ENCODE measurements around the gene PTPN14. TPM values are rescaled to one million over a fixed set of nuclear protein-coding genes. Genes with fewer than 3 reads are reported as not detected.

PTPN14 gene
- total and polyA plus RNA-seq, 8 donors, result 14.9 to 38.0 (median 17.9) TPM

- Histone ChIP-seq H3K27ac (no peak overlapping the region), H3K9me3 (no peaks in the 10 kb centered on the region), H3K27me3 (no peaks in the 10 kb centered on the region), H3K4me1 (peaks cover 0 to 6% of the 10 kb centered on the region in 2 donors), H3K36me3 (no peaks in the 10 kb centered on the region), H3K4me3 (no peak overlapping the region)
- DNase-seq (no peak), ATAC-seq (no peak)
- intact Hi-C loops (cut with DNase I), result no loop called here
- no peak for TF ChIP-seq CTCF (IDR thresholded peaks at IDR 0.05)
Measured at GRCh38 chr1:214473387-214473786, 78.0 kb downstream of the PTPN14 start.

- no peak for DNase-seq
- no peak for TF ChIP-seq CTCF (IDR thresholded peaks at IDR 0.05)
- ATAC-seq, result no peak
- peaks cover 0 to 6% of the 10 kb centered on the region in 2 donors for H3K4me1 ChIP-seq
- intact Hi-C loops (cut with DNase I), result no loop called here
- H3K27ac ChIP-seq, result no peak overlapping the region
- no peaks in the 10 kb centered on the region for H3K27me3 ChIP-seq
- no peaks in the 10 kb centered on the region for H3K36me3 ChIP-seq
- no peaks in the 10 kb centered on the region for H3K9me3 ChIP-seq
- no peak overlapping the region for H3K4me3 ChIP-seq
Measured at GRCh38 chr1:214472364-214472763, 79.0 kb downstream of the PTPN14 start.

DNA sequence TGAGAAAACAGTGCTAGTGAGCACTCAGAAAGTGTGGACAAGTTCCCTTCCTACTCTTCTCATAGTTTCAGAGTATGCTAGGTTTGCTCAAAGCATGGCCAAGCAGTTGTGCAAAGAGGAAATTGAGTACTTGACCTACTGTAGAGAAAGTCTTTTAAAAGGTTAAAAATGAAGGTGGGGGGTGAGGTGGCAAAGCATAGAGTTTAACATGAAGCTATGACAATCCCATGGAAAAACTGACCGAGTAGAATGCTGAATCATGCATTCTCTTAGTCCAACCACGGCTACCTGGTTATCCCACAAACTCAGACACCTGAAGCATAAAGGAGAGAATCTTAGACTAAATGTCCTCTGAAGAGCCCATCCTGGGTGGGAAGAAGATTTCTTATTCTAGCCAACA lies 79.9 kb downstream of the PTPN14 start:
- Histone ChIP-seq H3K27me3 (no peaks in the 10 kb centered on the region), H3K4me3 (no peak overlapping the region), H3K27ac (no peak overlapping the region), H3K9me3 (no peaks in the 10 kb centered on the region), H3K36me3 (no peaks in the 10 kb centered on the region), H3K4me1 (peaks cover 4% of the 10 kb centered on the region in 2 donors)
- DNase-seq (no peak), ATAC-seq (no peak)
- TF ChIP-seq CTCF (IDR thresholded peaks at IDR 0.05), result no peak
- intact Hi-C loops (cut with DNase I), result no loop called here

DNA sequence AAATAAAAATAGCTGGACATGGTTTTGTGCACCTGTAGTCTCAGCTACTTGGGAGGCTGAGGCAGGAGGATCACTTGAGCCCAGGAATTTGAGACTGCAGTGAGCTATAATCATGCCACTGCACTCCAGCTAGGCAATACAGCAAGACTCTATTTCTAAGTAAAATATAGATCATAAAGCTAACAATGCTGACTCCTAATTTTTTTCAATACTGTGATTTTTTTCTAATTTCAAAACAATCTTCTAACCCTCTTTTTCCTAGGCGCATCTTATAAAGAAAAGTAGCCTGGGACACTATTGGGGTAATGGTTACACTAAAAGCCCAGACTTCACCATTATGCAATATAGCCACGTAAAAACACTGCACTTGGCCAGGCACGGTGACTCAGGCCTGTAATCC lies 81.3 kb downstream of the PTPN14 start:
- H3K36me3 ChIP-seq, result no peaks in the 10 kb centered on the region
- no peak overlapping the region for H3K27ac ChIP-seq
- DNase-seq (no peak), ATAC-seq (no peak)
- H3K4me1 ChIP-seq, result peaks cover 0 to 5% of the 10 kb centered on the region in 2 donors
- no peaks in the 10 kb centered on the region for H3K27me3 ChIP-seq
- intact Hi-C loops (cut with DNase I), result no loop called here
- H3K4me3 ChIP-seq, result no peak overlapping the region
- no peaks in the 10 kb centered on the region for H3K9me3 ChIP-seq
- no peak for TF ChIP-seq CTCF (IDR thresholded peaks at IDR 0.05)

- Histone ChIP-seq H3K27me3 (no peaks in the 10 kb centered on the region), H3K4me1 (peaks cover 0 to 5% of the 10 kb centered on the region in 2 donors), H3K36me3 (no peaks in the 10 kb centered on the region), H3K4me3 (no peak overlapping the region), H3K27ac (no peak overlapping the region), H3K9me3 (no peaks in the 10 kb centered on the region)
- ATAC-seq, result no peak
- intact Hi-C loops (cut with DNase I), result no loop called here
- DNase-seq, result no peak
- TF ChIP-seq CTCF (IDR thresholded peaks at IDR 0.05), result no peak
Measured at GRCh38 chr1:214469290-214469689, 82.1 kb downstream of the PTPN14 start.
